HS-27A (cell line): ENCODE data around the gene USP6.
"Not testable (repeated sequence)": the region's sequence is repeated elsewhere in the genome, so short reads cannot be mapped to it uniquely, and the experiment has no call there.

Source experiments
- DNase-seq: peaks from one replicate; pipeline ENCODE4 v3.0.0-alpha.2; 2012; ENCODE audit warnings: low read depth, missing footprints

The USP6 gene

GRCh38 chr17:5135726-5136579 is 20.1 kb downstream of the USP6 start:
- no peak for DNase-seq

DNA sequence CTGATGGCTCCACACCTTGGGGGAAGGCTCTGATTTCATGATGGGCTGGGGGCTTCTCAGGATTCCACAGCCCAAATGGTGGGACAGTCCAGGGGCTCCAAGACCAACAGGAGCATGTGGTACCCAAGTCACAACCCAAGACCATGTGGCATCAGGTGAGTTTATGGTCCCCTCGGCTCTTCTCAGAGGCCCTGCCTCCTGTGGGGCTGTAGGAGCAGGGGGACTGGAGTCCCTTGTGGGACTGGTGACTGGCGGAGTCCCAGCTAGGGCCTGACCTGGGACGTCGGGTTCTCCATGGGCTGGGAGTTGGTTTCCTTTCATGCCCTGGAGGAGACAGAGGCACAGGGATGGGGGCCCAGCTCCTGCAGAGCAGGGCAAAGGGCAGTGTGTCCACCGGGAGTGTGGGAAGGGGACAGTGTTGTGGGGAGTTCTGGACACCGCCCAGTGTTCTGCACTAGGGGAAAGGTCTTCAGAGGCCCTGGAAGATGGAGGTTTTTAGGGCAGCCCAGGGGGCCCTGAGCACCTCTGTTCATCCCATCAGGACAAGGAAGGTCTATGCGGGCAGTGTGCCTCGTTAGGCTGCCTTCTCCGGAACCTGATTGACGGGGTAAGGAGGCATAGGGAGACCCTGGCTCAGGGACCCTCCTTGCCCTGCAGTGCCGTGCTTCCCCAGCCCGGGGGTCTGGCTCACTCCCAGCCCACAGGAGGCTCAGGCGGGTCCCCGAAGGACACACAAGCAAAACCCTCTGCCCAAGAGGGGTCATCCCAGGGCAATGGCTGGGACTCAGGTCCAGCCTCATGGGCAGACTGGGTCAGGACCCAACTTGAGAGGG is 21.0 kb downstream of the USP6 start:
- not testable (repeated sequence) for DNase-seq

DNA sequence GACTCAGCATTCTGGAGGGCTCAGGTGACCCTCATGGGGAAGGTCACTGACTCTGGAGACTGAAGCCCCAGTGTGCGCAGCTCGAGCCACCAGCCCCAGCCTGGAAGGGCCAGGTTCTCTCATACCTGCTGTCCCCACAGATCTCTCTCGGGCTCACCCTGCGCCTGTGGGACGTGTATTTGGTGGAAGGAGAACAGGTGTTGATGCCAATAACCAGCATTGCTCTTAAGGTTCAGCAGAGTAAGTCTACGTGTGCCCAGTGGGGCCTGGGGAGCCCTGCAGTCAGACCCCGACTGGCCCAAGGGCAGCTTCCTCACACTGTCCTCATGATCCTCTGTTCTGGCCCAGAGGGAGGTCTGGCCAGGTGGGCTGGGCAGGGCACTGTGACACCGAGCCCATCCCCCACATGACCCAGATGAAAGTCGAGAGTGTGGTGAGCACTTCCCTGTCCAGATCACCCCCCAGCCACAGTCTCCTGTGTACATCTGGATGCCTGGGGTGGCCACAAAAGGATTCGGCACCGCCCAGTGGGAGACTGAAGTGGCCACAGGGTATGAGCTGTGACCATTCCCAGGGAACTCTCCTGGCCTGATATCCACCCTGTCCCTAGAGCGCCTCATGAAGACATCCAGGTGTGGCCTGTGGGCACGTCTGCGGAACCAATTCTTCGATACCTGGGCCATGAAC is 21.8 kb downstream of the USP6 start:
- DNase-seq: not testable (repeated sequence)

GRCh38 chr17:5138198-5138544 is 22.3 kb downstream of the USP6 start:
- DNase-seq: not testable (repeated sequence)

- no peak for DNase-seq
Measured at GRCh38 chr17:5138616-5139457, 23.0 kb downstream of the USP6 start.

DNA sequence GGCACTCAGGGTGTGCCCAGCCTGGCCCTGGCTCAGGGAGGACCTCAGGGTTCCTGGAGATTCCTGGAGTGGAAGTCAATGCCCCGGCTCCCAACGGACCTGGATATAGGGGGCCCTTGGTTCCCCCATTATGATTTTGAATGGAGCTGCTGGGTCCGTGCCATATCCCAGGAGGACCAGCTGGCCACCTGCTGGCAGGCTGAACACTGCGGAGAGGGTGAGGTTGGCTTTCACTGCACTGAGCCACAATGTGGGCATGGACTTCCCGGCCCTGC is 23.6 kb downstream of the USP6 start:
- DNase-seq: no peak

GRCh38 chr17:5142877-5143276 is 27.0 kb downstream of the USP6 start:
- not testable (repeated sequence) for DNase-seq

- not testable (repeated sequence) for DNase-seq
Measured at GRCh38 chr17:5146122-5146521, 30.3 kb downstream of the USP6 start.

DNA sequence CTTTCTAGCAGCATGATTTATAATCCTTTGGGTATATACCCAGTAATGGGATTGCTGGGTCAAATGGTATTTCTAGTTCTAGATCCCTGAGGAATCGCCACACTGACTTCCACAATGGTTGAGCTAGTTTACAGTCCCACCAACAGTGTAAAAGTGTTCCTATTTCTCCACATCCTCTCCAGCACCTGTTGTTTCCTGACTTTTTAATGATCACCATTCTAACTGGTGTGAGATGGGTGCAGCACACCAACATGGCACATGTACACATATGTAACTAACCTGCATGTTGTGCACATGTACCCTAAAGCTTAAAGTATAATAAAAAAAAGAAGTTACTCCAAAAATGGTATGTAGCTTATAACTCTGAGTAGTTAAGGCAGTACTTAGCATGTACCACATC is 44.9 kb downstream of the USP6 start:
- not testable (repeated sequence) for DNase-seq

DNA sequence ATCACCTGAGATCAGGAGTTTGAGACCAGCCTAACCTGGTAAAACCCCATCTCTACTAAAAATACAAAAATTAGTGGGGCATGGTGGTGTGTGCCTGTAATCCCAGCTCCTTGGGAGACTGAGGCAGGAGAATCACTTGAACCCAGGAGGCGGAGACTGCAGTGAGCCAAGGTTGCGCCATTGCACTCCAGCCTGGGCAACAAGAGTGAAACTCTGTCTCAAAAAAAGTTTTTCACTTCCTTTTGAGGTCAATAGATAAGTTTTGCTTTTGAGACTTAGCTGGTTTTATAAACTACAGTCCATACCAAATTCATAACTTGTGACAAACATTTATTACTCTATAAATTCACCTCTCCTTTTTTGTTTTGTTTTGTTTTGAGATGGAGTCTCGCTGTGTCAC is 46.0 kb downstream of the USP6 start:
- not testable (repeated sequence) for DNase-seq

GRCh38 chr17:5164436-5164835 is 48.6 kb downstream of the USP6 start:
- DNase-seq: no peak

GRCh38 chr17:5165791-5166564 is 50.1 kb downstream of the USP6 start:
- DNase-seq: not testable (repeated sequence)

- DNase-seq: not testable (repeated sequence)
Measured at GRCh38 chr17:5175027-5175426, 59.2 kb downstream of the USP6 start.

- DNase-seq: no peak
Measured at GRCh38 chr17:5179003-5179402, 63.2 kb downstream of the USP6 start.

DNA sequence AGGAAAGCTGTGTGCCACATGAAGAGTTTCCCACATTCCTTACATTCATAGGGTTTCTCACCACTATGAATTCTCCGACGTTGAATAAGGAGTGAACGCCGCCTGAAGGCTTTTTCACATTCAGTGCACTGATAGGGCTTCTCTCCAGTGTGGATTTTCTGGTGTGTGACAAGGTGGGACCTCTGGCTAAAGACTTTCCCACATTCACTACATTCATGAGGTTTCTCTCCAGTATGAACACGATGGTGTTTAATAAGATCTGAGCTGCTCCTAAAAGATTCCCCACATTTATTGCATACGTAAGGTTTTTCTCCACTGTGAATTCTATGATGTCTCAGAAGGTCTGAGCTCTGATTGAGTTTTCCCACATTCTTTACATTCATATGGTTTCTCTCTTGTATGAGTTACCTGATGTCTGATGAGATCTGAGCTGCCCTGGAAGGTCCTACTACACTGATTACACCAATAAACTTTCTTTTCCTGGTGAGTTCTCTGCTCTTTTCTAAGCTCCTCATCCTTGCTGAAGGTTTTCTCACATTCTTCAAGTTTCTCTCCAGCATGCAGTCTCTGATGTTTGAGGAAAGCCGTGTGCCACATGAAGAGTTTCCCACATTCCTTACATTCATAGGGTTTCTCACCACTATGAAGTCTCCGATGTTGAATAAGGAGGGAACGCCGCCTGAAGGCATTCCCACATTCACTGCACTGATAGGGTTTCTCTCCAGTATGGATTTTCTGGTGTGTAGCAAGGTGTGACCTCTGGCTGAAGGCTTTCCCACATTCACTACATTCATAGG is 65.9 kb downstream of the USP6 start:
- DNase-seq: no peak

GRCh38 chr17:5182597-5183409 is 67.0 kb downstream of the USP6 start:
- DNase-seq: no peak

- no peak for DNase-seq
Measured at GRCh38 chr17:5183410-5183793, 67.6 kb downstream of the USP6 start.

DNA sequence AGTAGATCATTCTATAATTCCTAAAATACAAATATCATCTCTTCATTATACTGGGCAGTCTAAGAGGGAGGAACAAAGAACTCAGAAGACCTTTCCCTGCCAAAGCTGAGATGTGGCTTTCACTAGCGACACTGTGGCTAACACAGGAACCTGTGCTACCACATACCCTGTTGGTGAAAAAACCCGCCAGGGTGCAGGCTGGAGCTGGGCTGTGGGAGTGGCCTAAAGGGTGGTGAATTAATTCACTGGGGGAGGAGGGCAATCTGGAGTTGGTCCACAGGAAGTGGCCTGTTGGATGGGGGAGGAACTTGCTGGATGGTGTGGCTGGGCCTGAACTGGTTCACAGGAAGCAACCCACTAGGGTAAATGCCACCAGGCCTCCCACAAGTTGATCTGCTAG is 68.5 kb downstream of the USP6 start:
- no peak for DNase-seq
